Measurements from ENCODE around the gene FDX1. TPM values are rescaled to one million over a fixed set of nuclear protein-coding genes. Genes with fewer than 3 reads are reported as not detected.

Gene FDX1
- total and polyA plus RNA-seq, 2 of the 8 experiments (the other 6 are each of a cell fraction or from before 2014, with no cell fraction given): 3.7 to 9.6 TPM

GRCh38 chr11:110428040-110428439 lies 1.7 kb upstream of the FDX1 start:
- no peaks in the 10 kb centered on the region for H4K20me1 ChIP-seq (replicated peaks in 1 of 2; ENCODE audit: control insufficient read depth in 1 of 2, insufficient read depth in 2 of 2, low read length in 2 of 2)
- H3K36me3 ChIP-seq (ENCODE audit: control insufficient read depth in 2 of 4, insufficient read depth in 4 of 4, low read length in 3 of 4): no peaks in the 10 kb centered on the region
- no peak overlapping the region for H3K4ac ChIP-seq (replicated peaks; ENCODE audit: insufficient read length, low read depth, low read length)
- H4K91ac ChIP-seq (replicated peaks; ENCODE audit: insufficient read length, low read length): no peak overlapping the region
- H4K8ac ChIP-seq (ENCODE audit: extremely low read depth, insufficient read depth, low read length): no peak overlapping the region
- H3K4me1 ChIP-seq (replicated peaks in 1 of 4; ENCODE audit: control insufficient read depth in 3 of 4, insufficient read depth in 4 of 4, low read length in 3 of 4): peaks cover 0 to 6% (median 2%) of the 10 kb centered on the region in 4 experiments; a peak in 4 of 7 replicates
- no peak overlapping the region for H3K27ac ChIP-seq (ENCODE audit: low read depth, low read length)
- H2BK120ac ChIP-seq (replicated peaks; ENCODE audit: low read depth, low read length): no peak overlapping the region
- no peak overlapping the region for H3K4me3 ChIP-seq (ENCODE audit: extremely low read depth in 1 of 4, insufficient read depth in 2 of 4, low read depth in 3 of 4, low read length in 4 of 4)
- no peak overlapping the region for H3K56ac ChIP-seq (replicated peaks; ENCODE audit: insufficient read length, low read depth, low read length)
- no peak for DNase-seq (ENCODE audit: low read depth in 1 of 2, low spot score in 2 of 2)
- no peaks in the 10 kb centered on the region for H3K9me3 ChIP-seq (ENCODE audit: insufficient read depth in 2 of 2, low read depth in 1 of 2, low read length in 1 of 2)
- H3K23me2 ChIP-seq (ENCODE audit: low read depth, low read length): peaks cover 5% of the 10 kb centered on the region
- no peak overlapping the region for H3K14ac ChIP-seq (ENCODE audit: insufficient read length)
- no peak overlapping the region for H2BK20ac ChIP-seq (ENCODE audit: low read length)
- no peak overlapping the region for H3K4me2 ChIP-seq (ENCODE audit: insufficient read depth in 1 of 2, low read depth in 2 of 2, low read length in 2 of 2)
- no peak for TF ChIP-seq SP2 (IDR thresholded peaks at IDR 0.05; ENCODE audit: low read length)
- ChIA-PET POLR2A (ENCODE audit: partially characterized antibody) (no interaction called here), CTCF (ENCODE audit: partially characterized antibody) (interaction anchor here (0.8 to 1.1 kb wide), 2 partner anchors 18 to 900 kb away, joined by 3 to 4 read pairs; no protein-coding TSS in a partner anchor)
- H3K9ac ChIP-seq (replicated peaks in 1 of 4; ENCODE audit: extremely low read depth in 1 of 4, low read depth in 3 of 4, low read length in 3 of 4): no peak overlapping the region
- no peaks in the 10 kb centered on the region for H3K79me1 ChIP-seq (ENCODE audit: low read depth, low read length)
- H2AFZ ChIP-seq (ENCODE audit: low read length): no peak overlapping the region
- no peak for FAIRE-seq
- H3K23ac ChIP-seq (ENCODE audit: insufficient read length): no peak overlapping the region
- H2BK12ac ChIP-seq (ENCODE audit: low read depth, low read length): no peak overlapping the region
- 100% methylated on average over 2 of the region's 2 CpGs; no CpG with 5 or more reads in 1 of the 2 experiments for WGBS, 2 experiments (ENCODE audit: extremely low coverage in 1 of 2, insufficient coverage in 1 of 2, insufficient read length in 1 of 2, insufficient replicate concordance in 2 of 2, low coverage in 1 of 2, low lambda C conversion rate in 2 of 2, missing lambda C conversion rate in 1 of 2)
- no peak overlapping the region for H4K5ac ChIP-seq (ENCODE audit: insufficient read length, low read depth, low read length)
- H2AK5ac ChIP-seq (ENCODE audit: low read depth, low read length): no peak overlapping the region
- H3K27me3 ChIP-seq (replicated peaks in 1 of 4; ENCODE audit: control insufficient read depth in 3 of 4, extremely low read depth in 1 of 4, insufficient read depth in 3 of 4, low read length in 3 of 4): no peaks in the 10 kb centered on the region; a peak in 1 of 7 replicates
- no peak overlapping the region for H2BK5ac ChIP-seq (ENCODE audit: low read depth, low read length)
- peaks cover 0 to 25% of the 10 kb centered on the region in 2 experiments; a peak in 3 of 4 replicates for H3K79me2 ChIP-seq (ENCODE audit: control insufficient read depth in 1 of 2, insufficient read depth in 2 of 2, low read length in 2 of 2)
- H2BK15ac ChIP-seq (ENCODE audit: low read length): no peak overlapping the region
- H3K18ac ChIP-seq (ENCODE audit: extremely low read depth, low read length): no peak overlapping the region
